Measurements from ENCODE around the gene ASGR2. TPM values are rescaled to one million over a fixed set of nuclear protein-coding genes. Genes with fewer than 3 reads are reported as not detected.

The ASGR2 gene
- total RNA-seq, 1 donor from 2014 or later: 2.7 TPM

DNA sequence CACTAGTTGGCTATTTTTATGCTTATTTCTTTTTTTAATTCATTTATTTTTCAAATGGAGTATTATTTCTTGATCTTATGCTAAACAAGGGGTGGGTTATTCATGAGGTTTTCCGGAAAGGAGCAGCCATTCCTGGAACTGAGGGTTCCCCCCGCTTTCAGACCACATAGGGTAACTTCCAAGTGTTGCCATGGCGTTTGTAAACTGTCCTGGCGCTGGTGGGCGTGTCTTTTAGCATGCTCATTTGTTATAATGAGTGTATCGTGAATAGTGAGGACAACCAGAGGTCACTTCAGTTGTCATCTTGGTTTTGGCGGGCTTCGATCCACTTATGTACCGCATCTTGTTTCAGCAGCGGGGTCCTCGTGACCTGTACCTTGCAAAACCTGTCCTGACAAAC, 29.6 kb upstream of the ASGR2 start:
- H3K27me3 Mint-ChIP-seq: peaks cover 3% of the 10 kb centered on the region
- no peak for TF ChIP-seq CTCF (IDR thresholded peaks at IDR 0.05; ENCODE audit: unreplicated experiment)
- DNase-seq (ENCODE audit: low spot score, unreplicated experiment): no peak
- no peak overlapping the region for H3K27ac Mint-ChIP-seq
- no peak overlapping the region for H3K4me3 Mint-ChIP-seq (ENCODE audit: low read depth)
- H3K4me1 Mint-ChIP-seq (ENCODE audit: low read depth): peaks cover 25% of the 10 kb centered on the region
- H3K9me3 Mint-ChIP-seq (ENCODE audit: low read depth): no peaks in the 10 kb centered on the region
- no peaks in the 10 kb centered on the region for H3K36me3 Mint-ChIP-seq (ENCODE audit: insufficient read depth)

DNA sequence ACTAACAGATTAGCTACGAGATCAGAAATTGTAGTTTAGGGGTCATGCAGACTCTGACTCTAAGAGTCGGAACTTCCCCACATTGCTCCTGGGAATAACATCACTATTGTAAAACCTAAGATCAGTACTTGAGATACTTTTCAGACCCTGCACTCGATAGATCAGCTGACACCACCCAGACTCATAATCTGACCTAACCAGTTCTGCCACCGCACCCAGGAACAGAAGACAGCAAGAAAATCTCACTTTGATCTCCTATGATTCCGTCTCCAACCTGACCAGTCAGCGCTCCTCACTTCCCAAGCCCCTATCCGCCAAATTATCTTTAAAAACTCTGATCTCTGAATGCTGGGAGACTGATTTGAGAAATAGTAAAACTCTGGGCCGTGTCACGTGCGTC, 27.2 kb upstream of the ASGR2 start:
- peak overlapping the region; percentile 79 for H3K27ac Mint-ChIP-seq
- TF ChIP-seq CTCF (IDR thresholded peaks at IDR 0.05; ENCODE audit: unreplicated experiment): no peak
- H3K27me3 Mint-ChIP-seq: peaks cover 3% of the 10 kb centered on the region
- peak overlapping the region; percentile 1 for H3K4me3 Mint-ChIP-seq (ENCODE audit: low read depth)
- no peak for DNase-seq (ENCODE audit: low spot score, unreplicated experiment)
- H3K9me3 Mint-ChIP-seq (ENCODE audit: low read depth): no peaks in the 10 kb centered on the region
- peaks cover 25% of the 10 kb centered on the region for H3K4me1 Mint-ChIP-seq (ENCODE audit: low read depth)
- H3K36me3 Mint-ChIP-seq (ENCODE audit: insufficient read depth): no peaks in the 10 kb centered on the region

GRCh38 chr17:7139400-7139799, 24.8 kb upstream of the ASGR2 start:
- H3K4me3 Mint-ChIP-seq (ENCODE audit: low read depth): no peak overlapping the region
- no peak for DNase-seq (ENCODE audit: low spot score, unreplicated experiment)
- H3K4me1 Mint-ChIP-seq (ENCODE audit: low read depth): peaks cover 20% of the 10 kb centered on the region
- H3K36me3 Mint-ChIP-seq (ENCODE audit: insufficient read depth): no peaks in the 10 kb centered on the region
- no peak overlapping the region for H3K27ac Mint-ChIP-seq
- no peak for TF ChIP-seq CTCF (IDR thresholded peaks at IDR 0.05; ENCODE audit: unreplicated experiment)
- peaks cover 3% of the 10 kb centered on the region for H3K27me3 Mint-ChIP-seq
- no peaks in the 10 kb centered on the region for H3K9me3 Mint-ChIP-seq (ENCODE audit: low read depth)

DNA sequence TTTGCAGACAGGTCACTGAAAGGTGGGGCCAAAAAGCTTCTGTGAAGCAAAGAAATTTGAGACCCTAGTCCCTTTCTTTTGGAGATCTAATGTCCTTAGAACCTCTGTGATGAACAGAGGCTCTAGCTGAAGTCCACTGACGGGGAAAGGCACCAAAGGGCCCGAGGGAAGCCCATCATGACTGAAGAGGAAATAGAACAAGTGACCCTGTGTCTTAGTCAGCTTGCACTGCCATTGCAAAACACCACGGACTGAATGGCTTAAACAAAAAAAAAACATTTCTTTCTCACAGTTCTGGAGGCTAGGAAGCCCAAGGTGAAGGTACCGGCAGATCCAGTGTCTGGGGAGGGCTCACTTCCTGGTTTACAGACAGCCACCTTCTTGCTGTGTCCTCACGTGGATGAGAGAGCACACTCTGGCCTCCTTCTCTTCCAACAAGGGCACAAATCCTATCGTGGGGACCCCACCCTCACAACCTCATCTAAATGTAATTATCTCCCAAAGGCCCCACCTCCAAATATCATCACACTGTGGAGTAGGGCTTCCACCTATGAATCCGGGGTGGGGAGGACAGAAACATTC, 24.3 kb upstream of the ASGR2 start:
- TF ChIP-seq CTCF (IDR thresholded peaks at IDR 0.05; ENCODE audit: unreplicated experiment): no peak
- peaks cover 20% of the 10 kb centered on the region for H3K4me1 Mint-ChIP-seq (ENCODE audit: low read depth)

DNA sequence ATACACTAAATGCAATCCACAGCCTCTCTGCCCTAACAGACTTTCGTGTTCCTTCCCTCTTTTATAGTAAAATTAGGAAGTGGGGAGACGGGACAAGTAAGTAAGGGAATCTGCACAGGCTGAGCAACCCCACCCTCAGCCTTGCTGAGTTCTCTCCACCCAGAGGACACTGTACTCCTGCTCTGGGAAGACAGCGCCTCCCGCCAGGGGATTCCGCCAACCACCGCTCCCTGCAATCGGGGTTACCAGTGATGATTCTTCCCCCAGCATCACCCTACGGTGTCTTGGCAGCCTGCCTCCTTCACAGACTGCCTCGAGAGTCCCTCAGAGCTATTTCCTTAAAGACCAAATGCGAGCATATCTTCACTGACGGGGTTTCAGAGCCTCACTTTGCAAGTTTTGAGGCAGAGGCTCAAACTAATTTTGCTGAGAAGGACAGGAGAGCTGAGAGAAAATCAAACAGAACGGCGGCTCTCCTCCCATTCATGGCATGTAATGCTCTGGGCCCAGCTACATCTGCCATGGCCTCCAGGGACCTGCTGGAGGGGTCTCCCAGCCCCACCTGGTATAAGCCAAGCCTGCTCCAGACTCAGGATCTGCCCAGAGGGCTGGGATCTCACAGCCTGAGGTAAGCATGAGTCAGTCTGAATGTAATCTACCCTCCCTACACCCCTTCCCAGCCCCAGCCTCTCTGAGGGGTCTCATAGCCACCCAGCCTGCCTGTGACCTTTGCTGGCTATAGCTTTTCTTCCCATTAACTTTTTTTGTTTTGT, 22.7 kb upstream of the ASGR2 start:
- no peak overlapping the region for H3K27ac Mint-ChIP-seq

More for the DNA sequence above, 24.3 kb upstream of the ASGR2 start:
- DNase-seq (ENCODE audit: low spot score, unreplicated experiment): no peak
- no peak overlapping the region for H3K4me3 Mint-ChIP-seq (ENCODE audit: low read depth)
- no peak overlapping the region for H3K27ac Mint-ChIP-seq
- no peaks in the 10 kb centered on the region for H3K36me3 Mint-ChIP-seq (ENCODE audit: insufficient read depth)
- no peaks in the 10 kb centered on the region for H3K9me3 Mint-ChIP-seq (ENCODE audit: low read depth)
- peaks cover 3% of the 10 kb centered on the region for H3K27me3 Mint-ChIP-seq

More for the DNA sequence above, 22.7 kb upstream of the ASGR2 start:
- Mint-ChIP-seq H3K4me3 (ENCODE audit: low read depth) (no peak overlapping the region), H3K36me3 (ENCODE audit: insufficient read depth) (no peaks in the 10 kb centered on the region), H3K4me1 (ENCODE audit: low read depth) (peaks cover 24% of the 10 kb centered on the region), H3K27me3 (peaks cover 5% of the 10 kb centered on the region), H3K9me3 (ENCODE audit: low read depth) (no peaks in the 10 kb centered on the region)
- DNase-seq (ENCODE audit: low spot score, unreplicated experiment): no peak
- TF ChIP-seq CTCF (IDR thresholded peaks at IDR 0.05; ENCODE audit: unreplicated experiment): no peak
